DMS79 treated with DMSO at 0.1 percent for 48 hours (cell line): ENCODE measurements around the gene FKBP10.
A peak's percentile ranks its signal among the peaks of the same experiment; 100 is the strongest.
"Not testable (repeated sequence)": the region's sequence is repeated elsewhere in the genome, so short reads cannot be mapped to it uniquely, and the experiment has no call there.

Source experiments
- DNase-seq: peaks from one replicate; lab custom pipeline; 2025; lab: John Stamatoyannopoulos, UW

FKBP10 gene, protein sequence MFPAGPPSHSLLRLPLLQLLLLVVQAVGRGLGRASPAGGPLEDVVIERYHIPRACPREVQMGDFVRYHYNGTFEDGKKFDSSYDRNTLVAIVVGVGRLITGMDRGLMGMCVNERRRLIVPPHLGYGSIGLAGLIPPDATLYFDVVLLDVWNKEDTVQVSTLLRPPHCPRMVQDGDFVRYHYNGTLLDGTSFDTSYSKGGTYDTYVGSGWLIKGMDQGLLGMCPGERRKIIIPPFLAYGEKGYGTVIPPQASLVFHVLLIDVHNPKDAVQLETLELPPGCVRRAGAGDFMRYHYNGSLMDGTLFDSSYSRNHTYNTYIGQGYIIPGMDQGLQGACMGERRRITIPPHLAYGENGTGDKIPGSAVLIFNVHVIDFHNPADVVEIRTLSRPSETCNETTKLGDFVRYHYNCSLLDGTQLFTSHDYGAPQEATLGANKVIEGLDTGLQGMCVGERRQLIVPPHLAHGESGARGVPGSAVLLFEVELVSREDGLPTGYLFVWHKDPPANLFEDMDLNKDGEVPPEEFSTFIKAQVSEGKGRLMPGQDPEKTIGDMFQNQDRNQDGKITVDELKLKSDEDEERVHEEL

DNA sequence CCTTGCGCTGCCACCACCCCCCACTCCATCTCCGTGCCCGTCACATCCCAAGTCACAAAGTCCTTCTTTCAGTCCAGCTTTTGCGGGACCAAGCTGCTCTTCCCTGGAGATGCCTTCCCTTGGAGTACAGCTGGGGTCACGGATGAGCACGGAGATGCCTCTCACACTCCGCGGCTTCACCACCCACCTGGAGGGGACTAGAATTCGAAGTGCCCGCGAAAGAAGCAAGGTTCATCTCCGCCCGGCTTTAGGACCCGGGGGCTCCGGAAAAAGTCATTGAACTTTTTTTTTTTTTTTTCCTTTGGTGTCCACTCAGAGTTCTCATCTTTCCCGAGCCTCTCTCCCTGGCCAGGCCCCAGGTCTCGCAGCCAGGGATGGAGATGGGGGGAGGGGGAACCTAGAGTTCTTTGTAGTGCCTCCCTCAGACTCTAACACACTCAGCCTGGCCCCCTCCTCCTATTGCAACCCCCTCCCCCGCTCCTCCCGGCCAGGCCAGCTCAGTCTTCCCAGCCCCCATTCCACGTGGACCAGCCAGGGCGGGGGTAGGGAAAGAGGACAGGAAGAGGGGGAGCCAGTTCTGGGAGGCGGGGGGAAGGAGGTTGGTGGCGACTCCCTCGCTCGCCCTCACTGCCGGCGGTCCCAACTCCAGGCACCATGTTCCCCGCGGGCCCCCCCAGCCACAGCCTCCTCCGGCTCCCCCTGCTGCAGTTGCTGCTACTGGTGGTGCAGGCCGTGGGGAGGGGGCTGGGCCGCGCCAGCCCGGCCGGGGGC is at the start of gene FKBP10:
FKBP10 (plus strand) TSS at position 624 of the 771 bp plus-strand sequence; CDS start at position 655, 31 bp downstream.
- peak; percentile 84 for DNase-seq

DNA sequence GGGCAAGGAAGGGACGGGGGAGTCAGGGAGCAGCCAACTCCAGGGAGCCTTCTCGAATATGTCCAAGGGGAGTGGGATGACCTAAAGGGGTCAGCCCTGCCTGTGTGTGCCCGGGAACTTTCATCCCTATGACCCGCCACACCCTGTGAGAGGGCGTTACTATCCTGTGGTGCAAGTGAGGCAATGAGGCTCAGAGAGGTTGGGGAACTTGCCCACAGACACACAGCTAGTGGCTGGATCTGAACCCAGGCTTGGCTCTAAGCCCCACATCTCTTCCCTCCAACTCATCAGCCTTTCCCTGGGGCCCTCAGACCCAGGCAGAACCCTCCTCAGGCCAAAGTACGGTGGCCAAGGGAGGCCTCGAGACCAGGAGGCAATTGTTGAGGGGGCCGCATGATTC is 49.5 kb upstream of the FKBP10 start:
- no peak for DNase-seq

DNA sequence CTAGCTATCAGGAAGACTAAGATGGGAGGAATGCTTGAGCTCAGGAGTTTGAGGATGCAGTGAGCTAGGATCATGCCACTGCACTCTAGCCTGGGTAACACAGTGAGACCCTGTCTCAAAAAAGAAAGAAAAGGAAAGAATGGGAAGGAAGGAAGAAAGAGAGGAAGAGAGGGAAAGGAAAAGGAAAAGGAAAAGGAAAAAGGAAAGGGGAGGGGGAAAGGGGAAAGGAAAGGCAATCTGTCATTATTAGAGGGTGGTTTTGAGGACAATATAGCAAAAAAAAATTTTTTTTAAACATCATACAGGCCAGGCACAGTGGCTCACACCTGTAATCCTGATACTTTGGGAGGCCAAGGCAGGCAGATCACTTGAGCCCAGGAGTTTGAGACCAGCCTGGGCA is 46.7 kb upstream of the FKBP10 start:
- DNase-seq, result no peak

DNA sequence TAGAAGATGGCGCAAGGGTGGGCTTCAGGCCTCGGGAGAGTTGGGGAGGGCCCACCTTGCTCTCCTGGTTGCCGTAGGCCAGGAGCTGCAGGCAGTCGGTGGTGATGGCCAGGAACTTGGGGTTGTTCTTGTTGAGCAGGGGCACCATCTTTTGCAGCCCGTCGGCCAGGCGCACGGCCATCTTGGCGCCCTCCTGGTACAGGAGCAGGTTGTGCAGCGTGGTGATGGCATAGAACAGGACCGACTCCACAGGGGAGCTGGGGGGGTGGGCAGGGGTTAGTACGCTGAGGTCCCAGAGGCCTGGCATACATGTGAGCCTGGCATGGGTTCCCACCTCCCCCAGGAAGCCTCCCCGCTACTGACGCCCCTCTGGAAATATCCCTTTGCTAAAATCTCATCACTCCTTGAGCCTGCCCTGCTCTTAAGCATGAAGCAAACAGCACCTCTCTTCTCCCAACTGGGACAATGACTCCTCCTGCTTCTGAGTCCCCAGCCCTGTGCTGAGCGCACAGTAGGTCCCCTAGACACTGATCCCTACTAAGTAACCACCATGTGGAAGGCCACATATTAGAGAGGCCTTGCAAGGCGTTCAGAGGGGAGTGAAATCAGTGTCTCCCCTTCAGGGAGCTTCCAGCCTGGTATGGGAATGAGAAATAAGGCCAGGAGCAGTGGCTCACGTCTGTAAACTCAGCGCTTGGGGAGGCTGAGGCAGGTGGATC is 45.3 kb upstream of the FKBP10 start:
- no peak for DNase-seq

DNA sequence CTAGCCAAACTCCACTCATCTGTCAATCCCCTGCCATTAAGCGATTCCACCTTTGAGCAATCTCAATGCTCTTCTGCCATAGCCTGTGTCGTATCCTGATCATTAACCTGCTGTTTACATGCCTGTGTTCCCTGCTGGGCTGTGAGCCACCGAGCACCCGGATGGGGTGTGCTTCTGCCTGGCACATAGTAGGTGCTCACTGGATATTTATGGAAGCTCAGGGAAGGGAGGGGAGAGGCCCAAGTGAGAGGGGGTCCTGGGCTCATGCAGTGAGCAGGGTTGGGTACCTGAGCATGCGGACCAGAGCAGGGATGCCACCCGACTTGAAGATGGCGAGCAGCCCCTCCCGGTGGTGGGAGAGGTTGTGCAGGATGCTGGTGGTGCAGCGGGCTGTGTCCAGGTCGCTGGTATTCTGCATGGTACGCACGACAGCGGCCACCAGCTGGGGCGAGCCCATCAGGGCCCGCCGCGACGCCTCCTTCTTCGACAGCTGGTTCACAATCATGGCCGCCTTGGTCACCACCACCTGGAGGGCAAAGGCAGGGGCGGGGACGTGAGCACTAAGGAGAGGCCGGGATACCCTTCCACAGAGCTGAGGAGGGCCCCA is 44.0 kb upstream of the FKBP10 start:
- no peak for DNase-seq

DNA sequence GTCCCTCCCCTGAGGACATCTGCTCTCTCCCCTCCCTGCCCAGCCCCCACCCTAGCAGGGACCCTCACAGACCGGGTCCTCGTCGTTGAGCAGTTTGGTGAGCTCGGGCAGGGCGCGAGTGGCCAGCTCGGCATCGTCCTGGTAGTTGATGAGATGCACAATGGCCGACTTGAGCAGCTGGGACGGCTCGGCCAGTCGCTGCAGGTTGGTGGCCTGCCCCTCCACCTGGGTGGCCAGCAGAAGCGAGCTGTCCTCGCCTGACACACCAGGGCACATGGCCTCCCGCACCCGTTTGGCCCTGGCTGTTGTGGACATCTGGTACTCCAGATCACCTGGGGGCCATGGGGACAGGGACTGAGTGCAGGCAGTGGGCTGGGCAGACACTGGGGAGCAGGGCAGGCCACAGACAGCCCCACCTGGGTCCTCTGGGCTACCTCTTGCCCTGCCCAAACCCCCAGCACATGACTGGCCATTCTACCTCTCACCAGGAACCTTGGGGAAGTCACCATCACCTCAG is 43.4 kb upstream of the FKBP10 start:
- no peak for DNase-seq

DNA sequence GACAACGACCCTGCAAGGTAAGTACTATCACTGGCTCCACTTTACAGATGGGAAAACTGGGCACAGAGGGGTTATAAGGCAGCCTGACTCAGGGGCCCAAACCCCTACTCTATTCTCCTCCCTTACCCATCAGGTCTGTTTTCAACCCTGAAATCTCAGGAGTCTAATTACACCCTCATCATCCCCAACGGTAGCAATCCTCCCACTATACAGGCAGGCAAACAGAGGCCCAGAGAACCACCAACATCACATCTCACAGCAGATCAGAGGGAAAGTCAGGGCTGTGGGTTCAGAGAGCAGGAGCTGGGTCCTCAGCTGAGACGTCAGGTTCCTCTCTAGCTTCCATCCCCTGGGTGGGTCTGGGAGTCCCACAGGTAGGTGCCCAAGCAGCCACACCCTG is 42.8 kb upstream of the FKBP10 start:
- DNase-seq, result no peak

DNA sequence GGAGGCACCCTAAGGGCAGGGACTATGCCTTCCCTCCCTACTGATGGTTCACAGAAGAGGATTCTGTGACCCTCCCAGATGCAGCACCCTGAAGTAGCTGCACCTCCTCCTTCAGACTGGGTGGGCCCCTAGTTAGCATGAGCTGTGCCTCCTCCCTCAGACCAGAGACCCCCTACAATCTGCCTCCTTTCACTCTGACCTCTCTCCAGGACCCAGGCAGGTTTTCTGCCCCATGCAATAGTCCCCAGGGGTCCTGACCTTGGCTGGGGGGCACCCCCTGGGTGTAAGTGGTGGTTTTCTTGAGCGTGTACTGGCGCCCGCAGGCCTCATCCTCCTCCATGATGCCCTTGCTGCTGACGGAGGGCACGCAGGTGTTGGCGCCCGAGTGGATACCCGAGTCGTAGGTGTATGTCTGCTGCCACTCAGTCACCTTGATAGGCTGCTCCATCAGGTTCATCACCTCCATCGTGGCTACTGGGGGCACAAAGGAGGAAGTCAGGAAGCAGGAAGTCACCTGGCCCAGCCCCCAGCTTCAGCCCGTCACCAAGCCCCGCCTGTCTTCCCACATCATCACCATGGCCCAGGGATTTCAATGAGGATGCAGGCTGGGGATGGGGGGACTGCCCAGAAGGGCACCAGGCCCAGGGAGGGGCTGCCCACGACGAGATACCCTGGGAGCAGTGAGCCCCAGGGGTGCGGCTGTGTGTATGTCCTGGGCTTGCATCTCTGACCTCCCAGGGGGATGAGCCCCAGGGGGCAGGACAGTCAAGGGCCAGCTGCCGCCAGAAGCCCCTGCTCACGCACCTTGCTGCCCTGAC is 41.2 kb upstream of the FKBP10 start:
- no peak for DNase-seq

DNA sequence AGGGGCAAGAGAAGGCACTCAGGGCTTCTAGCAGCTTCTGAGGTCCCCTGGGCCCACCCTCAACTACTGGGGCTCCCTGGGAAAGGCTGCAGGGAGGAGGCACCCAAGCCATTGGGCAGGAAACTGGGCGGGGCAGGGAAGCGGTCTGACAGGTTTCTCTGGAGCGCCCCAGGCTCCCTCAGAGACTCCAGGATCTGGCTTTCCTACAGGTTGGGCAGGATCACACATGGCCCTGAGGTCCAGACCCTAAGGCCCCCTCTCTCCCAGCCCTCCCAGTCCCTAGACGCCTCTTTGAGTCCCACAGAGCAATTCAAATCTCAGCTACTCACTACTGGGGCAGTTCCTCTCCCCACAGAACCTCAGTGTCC is 40.6 kb upstream of the FKBP10 start:
- DNase-seq, result no peak

DNA sequence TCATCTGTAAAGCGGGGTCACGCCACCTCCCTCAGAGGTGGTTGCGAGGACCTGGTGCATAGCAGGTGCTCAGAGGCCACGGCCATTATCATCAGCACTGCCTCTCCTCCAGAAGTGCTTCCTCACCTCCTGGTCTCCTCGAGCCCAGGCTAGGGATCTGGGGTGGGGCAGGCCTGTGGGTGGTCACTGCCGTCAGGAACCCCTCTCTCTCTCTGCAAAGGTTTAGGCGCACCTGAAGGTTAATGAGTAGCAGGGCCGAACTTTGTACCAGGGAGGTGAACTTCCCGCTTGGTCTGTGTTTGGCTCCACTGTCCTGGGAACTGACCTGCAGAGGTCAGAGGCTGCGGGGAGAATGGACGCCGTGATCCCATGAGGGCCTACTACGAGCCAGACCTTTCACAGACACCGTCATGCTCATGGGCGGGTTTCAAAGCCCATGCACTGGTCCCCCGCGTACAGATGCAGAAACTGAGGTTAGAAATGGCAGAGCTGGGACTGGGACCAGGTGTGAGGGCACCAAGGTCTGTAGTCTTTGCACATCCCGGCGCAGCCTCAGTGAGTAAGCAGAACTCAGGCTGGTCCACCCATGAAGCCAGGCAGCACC is 40.1 kb upstream of the FKBP10 start:
- no peak for DNase-seq

DNA sequence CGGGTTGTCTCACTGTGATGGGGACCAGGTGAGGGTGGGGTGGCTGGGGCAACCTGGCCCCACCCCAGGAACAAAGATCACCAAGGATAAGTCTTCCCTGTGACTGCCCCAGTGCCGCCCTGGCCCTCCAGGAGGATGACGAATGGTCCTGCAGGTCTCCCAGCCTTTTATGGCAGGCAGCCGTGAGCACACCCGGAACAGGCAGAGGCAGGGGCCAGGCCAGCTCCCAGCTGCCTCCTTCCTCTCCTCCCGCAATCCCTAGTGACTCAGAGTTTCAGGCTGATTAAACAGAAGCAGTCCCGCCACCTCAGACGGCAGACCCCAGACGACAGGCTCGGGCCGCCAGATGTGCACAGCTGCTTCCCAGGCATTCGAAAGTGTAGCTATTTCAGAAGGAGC is 39.6 kb upstream of the FKBP10 start:
- no peak for DNase-seq

DNA sequence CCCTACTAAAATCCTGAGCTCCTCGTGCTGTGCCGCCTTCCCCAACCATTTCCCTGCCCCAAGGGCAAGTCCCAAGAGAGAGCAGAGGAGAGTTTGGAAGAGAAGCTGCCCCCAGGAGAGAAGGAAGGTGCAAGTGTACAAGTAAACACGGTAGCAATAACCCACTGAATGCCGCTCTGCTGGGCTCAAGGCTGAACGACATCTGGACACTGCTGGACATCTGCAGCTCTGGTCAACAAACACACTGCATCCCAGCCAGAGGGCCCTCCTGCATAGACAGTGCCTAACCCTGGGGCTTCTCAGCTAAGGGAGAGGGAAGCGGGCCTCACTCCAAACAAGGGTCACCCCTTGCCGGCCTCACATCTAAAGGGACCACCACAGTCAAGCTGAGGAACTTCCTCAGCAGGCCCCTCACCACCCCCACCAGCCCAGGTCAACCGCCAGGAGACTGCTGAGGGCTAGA is 39.0 kb upstream of the FKBP10 start:
- no peak for DNase-seq

DNA sequence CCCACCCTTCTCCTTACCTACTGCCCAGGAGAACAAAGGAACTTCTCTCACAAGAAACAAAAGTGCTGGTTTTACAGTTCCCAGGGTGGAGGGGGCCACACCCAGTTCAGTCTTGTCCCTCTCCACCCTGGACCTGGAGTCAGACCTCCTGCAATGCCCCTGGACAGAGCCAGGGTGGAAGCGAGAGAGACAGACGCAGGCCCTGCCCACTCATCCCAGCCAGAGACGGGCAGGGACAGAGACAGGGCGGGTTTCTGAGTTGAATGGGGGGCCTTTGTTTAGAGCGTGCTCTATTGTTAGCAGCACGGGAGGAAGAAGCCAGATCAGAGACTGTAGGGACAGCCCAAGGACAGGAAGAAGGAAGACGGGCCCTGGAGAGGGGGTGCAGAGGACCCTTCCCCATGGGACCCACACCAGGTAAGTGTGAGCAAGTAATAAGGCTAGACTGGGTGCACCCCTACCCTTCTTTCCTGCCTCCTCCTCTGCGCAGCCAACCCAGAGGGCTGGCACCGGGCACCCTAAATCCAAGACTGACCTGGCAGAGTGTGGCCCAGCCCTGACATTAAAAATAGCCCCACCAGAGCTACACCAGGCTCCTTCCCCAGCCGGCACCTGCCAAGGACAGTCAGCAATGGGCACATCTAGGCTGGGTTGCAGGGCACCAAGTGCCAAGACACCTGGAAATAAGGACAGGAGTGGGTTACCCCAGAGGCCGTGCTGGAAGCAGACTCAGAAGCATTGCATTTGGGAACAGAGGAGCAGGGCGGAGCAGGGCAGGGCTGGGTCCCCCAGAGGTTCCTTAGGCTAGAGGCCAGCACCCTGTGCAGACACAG is 37.2 kb upstream of the FKBP10 start:
- DNase-seq, result no peak

DNA sequence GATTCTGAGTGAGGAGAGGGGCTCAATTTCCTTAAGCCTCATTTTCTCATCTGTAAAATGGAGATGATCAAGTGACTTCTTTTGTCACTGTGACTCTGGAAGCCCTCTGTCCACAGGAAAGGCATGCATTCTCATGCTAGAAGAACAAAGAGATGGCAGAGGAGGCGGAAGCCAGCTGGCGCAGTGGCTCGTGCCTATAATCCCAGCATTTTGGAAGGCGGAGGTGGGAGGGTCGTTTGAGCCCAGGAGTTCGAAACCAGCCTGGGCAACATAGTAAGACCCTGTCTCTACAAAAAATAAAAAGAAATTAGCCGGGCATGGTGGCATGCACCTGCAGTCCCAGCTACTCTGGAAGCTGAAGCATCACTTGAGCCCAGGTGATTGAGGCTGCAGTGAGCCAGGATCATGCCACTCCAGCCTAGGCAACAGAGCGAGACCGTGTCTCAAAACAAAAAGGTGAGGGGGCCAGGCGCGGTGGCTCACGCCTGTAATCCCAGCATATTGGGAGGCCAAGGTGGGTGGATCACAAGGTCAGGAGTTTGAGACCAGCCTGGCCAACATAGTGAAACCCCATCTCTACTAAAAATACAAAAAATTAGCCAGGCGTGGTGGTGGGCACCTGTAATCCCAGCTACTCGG is 36.4 kb upstream of the FKBP10 start:
- not testable (repeated sequence) for DNase-seq

DNA sequence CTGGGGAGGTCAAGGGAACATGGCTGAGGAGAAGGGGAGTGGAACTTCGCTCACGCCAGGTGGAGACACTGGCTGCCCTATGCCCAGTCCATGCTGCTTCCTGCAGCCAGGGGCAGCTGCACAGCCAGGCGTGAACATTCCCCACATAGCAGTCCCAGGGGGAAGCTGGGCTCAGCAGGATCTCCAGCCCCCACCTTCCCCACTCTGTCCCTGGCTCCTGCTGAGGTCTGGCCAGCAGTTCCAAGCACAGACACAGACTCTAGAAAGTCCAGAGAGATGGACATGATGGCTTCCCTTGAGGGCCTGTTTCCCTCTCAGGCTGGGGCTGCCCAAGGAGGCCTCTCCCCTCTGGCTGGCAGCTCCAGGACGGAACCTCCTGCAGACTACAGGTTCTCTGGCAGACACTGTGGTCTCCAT is 35.6 kb upstream of the FKBP10 start:
- DNase-seq, result no peak

DNA sequence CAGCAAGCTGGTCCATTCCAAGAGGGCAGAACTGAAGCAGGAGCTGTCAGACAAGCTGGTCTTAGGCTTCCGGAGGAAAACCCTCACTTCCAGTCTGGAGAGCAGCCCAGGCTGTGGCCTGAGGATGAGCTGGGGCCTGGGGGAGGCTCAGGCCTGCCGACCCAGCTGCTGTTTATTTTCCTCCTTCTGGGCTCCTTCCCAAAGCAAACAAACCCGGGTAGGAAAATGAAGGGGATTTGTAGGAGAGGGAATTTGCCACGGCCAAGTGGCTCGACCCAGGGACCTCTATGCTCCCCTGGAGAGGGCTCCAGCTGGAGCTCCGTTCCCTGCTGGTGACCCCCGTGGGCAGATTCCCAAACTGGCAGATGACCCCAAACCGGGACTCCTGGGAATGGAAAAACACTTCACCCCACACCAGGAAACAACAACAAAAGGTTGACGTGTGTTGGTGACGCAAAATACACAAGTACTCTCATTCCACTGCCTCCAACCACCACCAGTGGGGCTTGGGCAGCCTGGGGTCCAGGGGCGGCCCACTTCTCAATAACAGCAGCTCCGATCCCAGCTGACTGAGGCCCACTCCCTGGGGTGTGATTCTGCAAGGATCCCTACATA is 35.1 kb upstream of the FKBP10 start:
- peak; percentile 82 for DNase-seq

DNA sequence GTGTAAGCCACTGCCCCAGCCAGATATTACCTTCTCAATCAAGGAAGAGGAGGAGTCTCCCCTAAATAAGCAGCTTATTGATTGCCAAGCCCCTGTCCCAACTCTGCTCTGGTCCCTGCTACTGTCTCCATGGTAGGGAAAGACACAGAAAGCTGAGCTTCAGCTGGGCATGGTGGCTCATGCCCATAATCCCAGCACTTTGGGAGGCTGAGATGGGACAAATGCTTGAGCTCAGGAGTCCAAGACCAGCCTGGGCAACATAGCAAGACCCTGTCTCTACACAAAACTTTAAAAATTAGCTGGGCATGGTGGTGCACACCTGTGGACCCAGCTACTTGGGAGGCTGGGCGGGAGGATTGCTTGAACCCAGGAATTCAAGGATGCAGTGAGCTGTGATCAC is 32.9 kb upstream of the FKBP10 start:
- DNase-seq, result no peak

DNA sequence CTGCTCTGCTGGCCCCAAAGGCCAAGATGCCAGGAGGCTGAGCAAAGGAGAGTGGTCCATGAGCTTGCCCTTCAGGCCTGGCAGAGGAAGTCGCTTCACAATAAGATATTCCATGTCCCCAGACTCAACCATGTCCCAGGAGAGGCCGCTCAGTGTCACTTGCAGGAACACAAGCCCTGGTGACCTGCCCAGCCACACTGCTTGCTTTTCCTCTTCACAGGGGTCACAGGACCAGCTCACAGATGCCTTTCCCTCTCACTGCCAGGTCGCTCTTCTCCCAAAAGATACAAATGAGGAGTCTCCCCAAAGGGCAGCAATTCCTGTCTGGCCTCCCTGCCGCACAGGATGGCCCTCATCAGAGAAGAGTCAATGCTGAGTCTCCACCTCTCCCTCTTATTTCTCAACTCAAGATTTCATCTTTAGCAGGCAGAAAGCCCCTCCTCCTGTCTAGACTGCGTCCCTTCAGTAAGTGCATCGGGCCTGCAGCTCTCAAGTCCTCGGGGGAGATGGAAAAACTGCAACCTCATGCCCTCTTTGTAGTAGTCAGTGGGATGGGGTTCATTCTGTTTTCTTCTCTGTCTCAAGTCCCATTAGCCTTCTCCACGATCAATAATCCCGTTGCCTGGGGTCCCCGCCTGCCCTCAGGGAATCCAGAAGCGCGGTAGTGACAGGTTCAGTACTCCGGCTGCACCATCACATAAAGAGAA is 31.2 kb upstream of the FKBP10 start:
- DNase-seq, result no peak
